Upper lobe of right lung (tissue), 1 donor: ENCODE data around the gene IL32. TPM values are rescaled to one million over a fixed set of nuclear protein-coding genes. Genes with fewer than 3 reads are reported as not detected.

Experiments used
- ATAC-seq: fragments of 200-7000 bp; cut with Tn5 transposase; one replicate; pipeline ENCODE4 v1.9.1; 2020; ENCODE audit warnings: mild to moderate bottlenecking, moderate library complexity
- DNase-seq: peaks from one replicate; pipeline ENCODE4 v3.0.0-alpha.2; 2020
- H3K27ac ChIP-seq: fragments of 200-600 bp; one replicate; pipeline ENCODE4 v1.8.0; 2022
- H3K27me3 ChIP-seq: fragments of 200-600 bp; one replicate; pipeline ENCODE4 v1.8.0; 2022; ENCODE audit warnings: mild to moderate bottlenecking
- H3K36me3 ChIP-seq: fragments of 200-600 bp; one replicate; pipeline ENCODE4 v1.8.0; 2022
- H3K4me1 ChIP-seq: fragments of 200-600 bp; one replicate; pipeline ENCODE4 v1.8.0; 2022
- H3K4me3 ChIP-seq: fragments of 200-600 bp; one replicate; pipeline ENCODE4 v1.8.0; 2022; ENCODE audit warnings: mild to moderate bottlenecking
- H3K9me3 ChIP-seq: fragments of 200-600 bp; one replicate; pipeline ENCODE4 v1.8.0; 2022
- CTCF ChIP-seq: fragments of 200-600 bp; IDR thresholded peaks from one replicate; pipeline ENCODE4 v1.8.0; 2022; ENCODE audit warnings: antibody characterized with exemption
- intact Hi-C: fragments of 100-400 bp; cut with DNase I; formaldehyde crosslinking; loops from one replicate; pipeline ENCODE4 v1.11.0; 2022
- total RNA-seq: library from RNA; stranded (reverse); fragmentation: NEBNext Ultra II Directional; extraction: Animal tissue kit (Norgen Biotek cat#: 25700); gene quantifications from one replicate; pipeline ENCODE4 v1.2.1, GENCODE V29; 2021
- donor health status: DM: no; HTN: yes; CAD: no; lungs with severe emphysema.

IL32 gene
- total RNA-seq, 1 donor from 2014 or later, result 91.5 TPM

- TF ChIP-seq CTCF, result no peak
- no peak for DNase-seq
- intact Hi-C loops, result no loop called here
These were observed 38.0 kb upstream of the IL32 start for GRCh38 chr16:3027489-3027795.

GRCh38 chr16:3027983-3028715 is 37.3 kb upstream of the IL32 start:
- peaks cover 30% of the 10 kb centered on the region for H3K27me3 ChIP-seq
- intact Hi-C loops, result no loop called here
- H3K4me3 ChIP-seq, result no peak overlapping the region
- ATAC-seq, result peak; percentile 79
- peaks cover 14% of the 10 kb centered on the region for H3K36me3 ChIP-seq
- TF ChIP-seq CTCF, result peak; percentile 72
- H3K27ac ChIP-seq, result no peak overlapping the region
- peaks cover 20% of the 10 kb centered on the region for H3K4me1 ChIP-seq
- DNase-seq, result peak; percentile 93
- no peaks in the 10 kb centered on the region for H3K9me3 ChIP-seq

More at GRCh38 chr16:3027489-3027795, 38.0 kb upstream of the IL32 start:
- Histone ChIP-seq H3K36me3 (peaks cover 14% of the 10 kb centered on the region), H3K27ac (no peak overlapping the region), H3K4me3 (no peak overlapping the region), H3K27me3 (peaks cover 25% of the 10 kb centered on the region), H3K9me3 (no peaks in the 10 kb centered on the region), H3K4me1 (peaks cover 27% of the 10 kb centered on the region)
- no peak for ATAC-seq

GRCh38 chr16:3028716-3029319 is 36.6 kb upstream of the IL32 start:
- Histone ChIP-seq H3K9me3 (no peaks in the 10 kb centered on the region), H3K27ac (no peak overlapping the region), H3K4me1 (peaks cover 16% of the 10 kb centered on the region), H3K27me3 (peaks cover 30% of the 10 kb centered on the region), H3K4me3 (no peak overlapping the region), H3K36me3 (peaks cover 14% of the 10 kb centered on the region)
- intact Hi-C loops, result no loop called here
- ATAC-seq, result no peak
- no peak for TF ChIP-seq CTCF
- no peak for DNase-seq

GRCh38 chr16:3029491-3030221 is 35.8 kb upstream of the IL32 start:
- Histone ChIP-seq H3K36me3 (peaks cover 14% of the 10 kb centered on the region), H3K4me1 (peaks cover 12% of the 10 kb centered on the region), H3K27me3 (peaks cover 30% of the 10 kb centered on the region), H3K9me3 (no peaks in the 10 kb centered on the region), H3K27ac (no peak overlapping the region), H3K4me3 (peak overlapping the region; percentile 28)
- ATAC-seq (peak; percentile 1), DNase-seq (no peak)
- no peak for TF ChIP-seq CTCF
- intact Hi-C loops, result no loop called here

- Histone ChIP-seq H3K9me3 (no peaks in the 10 kb centered on the region), H3K27ac (no peak overlapping the region), H3K36me3 (peaks cover 14% of the 10 kb centered on the region), H3K27me3 (peaks cover 38% of the 10 kb centered on the region), H3K4me1 (peaks cover 8% of the 10 kb centered on the region), H3K4me3 (no peak overlapping the region)
- no peak for ATAC-seq
- intact Hi-C loops, result no loop called here
- DNase-seq, result no peak
- TF ChIP-seq CTCF, result no peak
These were observed 34.9 kb upstream of the IL32 start for GRCh38 chr16:3030222-3031212.
